Ammon's horn (tissue), 1 donor: Measurements from ENCODE around the gene NPL.
A peak's percentile ranks its signal among the peaks of the same experiment; 100 is the strongest.

Source experiments
- DNase-seq: peaks from one replicate; pipeline ENCODE4 v3.0.0-alpha.2; 2016; ENCODE audit warnings: low spot score

NPL gene

DNA sequence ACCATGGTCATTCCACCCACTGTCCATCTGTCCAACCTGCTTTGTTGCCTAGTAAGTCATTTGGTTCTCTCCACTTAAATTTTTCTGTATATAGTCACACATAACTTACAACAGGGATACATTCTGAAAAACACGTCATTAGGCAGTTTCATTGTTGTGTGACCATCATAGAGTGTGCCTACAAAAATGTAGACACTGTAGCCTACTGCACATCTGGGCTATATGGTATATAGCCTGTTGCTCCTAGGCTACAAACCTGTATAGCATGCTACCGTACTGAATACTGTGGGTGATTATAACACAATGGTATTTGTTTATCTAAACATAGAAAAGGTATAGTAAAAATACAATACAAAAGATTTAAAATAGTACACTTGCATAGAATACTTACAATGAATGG is 10.0 kb upstream of the NPL start:
- no peak for DNase-seq

DNA sequence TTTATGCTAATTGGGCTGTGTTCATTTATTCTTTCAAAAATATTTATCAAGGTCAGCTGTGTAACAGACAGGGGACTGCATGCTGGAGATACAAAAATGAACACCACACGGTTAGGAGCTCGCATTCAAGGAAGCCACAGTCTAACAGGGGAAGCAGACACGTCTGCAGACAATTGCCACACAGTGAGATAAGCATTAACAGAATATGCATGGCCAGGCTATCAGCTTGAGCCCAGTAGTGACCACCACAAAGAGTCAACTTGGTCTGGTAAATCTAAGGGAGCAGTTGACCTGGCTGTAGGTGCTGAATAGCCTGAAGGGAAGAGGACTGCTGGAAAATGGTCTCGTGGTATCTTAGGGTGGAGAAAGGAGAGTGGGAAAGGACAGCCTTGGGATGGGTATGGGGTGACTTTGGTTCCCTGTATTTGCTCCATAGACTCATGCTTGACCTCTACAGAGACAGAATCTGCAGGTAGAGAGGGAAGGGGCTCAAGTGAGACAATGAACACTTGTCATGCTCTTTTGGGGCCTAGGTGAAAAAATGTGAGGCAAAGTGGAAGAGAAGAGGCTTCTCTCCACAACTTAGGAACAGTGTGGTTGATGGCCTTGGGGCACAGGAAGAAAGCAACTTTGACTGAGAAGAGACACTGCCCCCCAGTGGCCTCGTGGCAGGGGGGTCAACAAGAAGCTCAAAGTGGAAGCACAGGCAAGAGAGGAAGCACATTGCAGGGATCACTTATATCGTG is 7.6 kb upstream of the NPL start:
- DNase-seq: peak; percentile 90

DNA sequence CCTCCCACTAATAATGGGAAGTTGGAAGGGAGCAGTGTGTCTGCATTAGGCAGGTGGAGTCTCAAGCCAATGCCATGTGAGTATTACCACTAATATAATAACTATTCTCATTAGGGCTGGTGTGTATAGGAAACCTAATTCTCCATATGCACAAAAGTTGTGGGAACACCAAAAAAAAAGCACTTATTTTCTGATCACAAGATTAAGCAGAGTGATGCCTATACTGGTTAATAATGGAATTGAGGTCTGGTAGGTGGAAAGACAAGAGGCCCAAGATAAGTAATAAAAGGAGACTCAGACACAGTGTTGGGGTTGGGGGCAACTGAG is 7.0 kb upstream of the NPL start:
- DNase-seq: no peak

DNA sequence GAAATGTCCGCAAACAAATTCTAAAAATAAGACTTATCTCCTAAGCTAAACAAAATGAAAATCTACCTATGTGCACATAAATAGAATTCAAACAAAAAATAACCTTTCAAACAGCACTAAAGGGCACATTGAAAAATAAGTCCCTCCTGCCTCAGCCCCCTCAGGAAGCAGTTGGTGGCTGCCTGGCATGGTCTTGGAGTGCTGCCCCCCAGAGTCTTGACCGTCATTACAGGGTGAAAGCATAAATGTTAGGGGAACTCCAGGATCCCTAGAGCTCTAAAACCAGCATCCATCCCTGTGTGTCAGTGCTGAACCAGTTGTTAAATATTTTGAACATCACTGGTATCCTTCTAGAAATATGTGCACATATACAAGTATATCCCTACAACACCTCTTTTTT is 6.5 kb upstream of the NPL start:
- no peak for DNase-seq

DNA sequence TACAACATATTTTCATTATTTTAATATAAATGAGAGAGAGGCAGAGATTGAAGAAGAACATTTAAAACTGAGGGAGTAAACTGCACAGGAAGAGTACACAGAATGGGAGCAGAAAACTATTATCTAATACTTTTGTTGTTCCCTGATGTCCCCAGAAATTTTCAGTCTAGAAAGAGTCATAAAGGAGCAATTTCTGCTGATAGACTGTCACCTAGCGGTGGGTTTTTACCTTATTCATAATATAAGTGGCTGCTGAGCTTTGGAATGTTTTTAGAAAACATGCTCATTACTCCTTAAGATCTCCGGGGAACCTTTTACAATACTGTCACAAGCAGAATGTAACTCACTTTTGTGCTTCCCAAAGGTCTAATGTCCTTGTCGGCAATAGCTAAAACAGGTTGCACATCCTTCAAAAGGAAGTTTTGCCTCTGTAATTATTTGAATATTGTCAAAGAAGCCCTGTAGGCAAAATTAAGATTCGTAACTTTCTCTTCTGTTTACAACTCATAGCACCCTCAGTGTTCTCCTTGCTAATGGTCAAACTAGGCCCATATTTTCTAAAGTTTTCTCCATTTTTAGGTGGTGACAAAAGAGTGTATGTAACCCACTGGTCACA is 4.9 kb upstream of the NPL start:
- peak; percentile 67 for DNase-seq

DNA sequence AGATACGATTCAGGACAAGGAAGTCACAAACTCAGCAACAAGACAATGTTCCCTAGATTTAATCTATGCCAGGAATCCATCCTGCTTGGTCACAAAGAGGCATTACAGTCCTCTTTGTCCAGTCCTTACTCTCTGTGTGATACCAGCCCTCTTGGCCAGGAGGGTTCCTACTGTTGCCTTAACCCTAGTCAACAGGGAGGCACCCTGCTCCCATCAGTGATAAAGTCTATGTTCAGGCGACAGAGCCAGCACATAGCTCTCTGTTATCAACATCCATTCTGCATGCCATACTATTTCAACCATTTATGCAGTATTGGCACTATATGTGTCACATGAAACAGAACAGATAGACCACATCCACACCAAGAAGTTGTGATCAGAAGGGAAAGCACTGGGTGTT is 4.4 kb upstream of the NPL start:
- DNase-seq: no peak

DNA sequence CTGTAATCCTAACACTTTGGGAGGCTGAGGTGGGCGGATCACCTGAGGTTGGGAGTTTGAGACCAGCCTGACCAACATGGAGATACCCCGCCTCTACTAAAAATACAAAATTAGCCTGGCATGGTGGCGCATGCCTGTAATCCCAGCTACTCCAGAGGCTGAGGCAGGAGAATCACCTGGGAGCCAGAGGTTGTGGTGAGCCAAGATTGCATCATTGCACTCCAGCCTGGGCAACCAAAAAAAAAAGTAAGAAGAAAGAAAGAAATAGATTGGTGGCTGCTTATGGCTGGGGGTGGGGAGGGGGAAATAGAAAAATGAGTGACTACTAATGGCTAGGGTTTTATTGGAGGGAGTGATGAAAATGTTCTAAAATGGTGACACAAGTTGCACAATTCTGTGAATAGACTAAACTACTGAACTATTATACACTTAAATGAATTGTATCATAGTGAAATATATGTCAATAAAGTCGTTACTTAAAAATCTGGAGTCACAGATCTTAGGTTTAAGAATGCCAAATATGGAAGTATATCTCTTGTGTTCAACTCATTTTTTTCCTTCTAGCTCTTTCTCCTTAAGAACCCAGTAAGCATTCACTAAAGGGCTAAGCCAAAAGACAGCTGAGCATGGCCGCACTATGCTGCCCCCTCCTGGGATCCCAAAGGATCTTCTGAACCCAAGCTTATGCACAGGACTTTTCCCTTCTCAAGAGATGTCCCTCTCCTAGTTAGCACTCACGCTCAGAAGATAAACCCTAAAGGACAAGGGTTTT is 3.2 kb upstream of the NPL start:
- DNase-seq: peak; percentile 86

DNA sequence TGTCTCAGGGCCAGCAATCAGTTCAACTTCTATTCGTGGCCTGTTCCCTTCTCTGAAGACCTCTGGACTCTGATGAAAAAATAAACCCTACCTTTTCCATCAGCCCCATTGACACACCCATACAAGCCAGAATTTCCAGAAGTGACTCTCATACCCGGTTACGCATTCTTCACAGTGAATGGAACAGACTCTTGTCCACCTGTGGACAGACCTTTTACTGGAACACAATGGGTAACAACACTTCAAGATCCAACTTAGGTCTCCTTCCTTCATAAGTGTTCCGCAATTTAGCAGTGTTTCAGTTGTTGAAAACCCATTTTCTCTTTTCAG is 2.6 kb upstream of the NPL start:
- DNase-seq: no peak

DNA sequence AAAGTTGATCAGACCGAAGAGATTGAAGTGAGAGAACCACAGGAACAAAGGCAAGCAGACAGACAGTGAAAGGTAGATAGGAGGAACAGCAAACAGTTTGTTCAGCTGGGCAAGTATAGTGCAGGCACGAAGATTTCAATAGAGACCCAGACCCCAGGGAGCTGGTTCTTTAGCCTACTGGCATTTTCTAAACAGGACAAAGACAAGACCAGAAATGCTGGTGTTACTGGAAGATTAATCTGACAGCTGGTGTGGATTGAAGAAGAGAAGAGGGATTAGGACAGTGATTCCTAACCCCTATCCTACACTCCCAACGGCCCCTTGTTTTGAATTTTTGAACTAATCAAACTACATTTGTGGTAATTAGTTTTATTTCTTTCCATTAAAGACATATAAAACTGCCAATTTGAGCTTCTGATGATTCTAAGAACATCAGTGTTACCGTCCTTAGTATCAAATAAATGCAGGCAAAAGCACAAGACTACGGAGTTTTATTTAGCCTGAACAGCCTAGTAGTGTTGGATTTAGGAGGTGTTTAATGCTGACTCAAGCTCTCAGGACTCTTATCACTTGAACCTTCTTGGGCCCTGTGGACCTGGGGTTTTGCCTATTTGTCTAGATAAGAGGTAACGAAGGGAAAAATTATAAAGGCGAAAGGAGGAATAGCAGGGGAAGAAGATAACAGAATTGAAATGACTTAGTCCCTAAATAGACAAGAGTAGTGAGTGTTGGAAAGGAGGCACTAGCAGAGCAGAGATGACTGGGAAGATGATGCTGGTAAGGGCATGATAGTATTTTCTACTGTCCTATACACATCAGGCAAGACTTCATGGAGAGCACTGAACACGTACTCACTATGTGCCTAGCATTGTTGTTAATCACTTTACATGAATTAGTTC is 2.0 kb downstream of the NPL start:
- no peak for DNase-seq

DNA sequence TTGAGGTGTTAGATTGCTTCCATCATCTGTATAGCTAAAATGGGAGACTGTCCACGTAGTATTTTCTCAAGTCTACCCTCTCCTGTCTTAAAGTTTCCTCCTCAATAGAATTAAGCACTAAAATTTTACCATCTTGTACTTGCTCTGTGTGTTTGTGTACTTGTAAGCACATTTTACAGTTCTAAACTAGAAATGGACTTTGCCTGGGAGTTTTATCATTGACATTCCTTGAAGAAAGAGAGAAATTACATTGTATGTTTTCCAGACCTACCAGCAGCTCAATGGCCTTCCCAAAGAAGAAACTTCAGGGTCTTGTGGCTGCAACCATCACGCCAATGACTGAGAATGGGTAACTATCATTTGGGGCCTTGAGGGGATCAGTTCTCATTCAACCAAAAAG is 4.5 kb downstream of the NPL start:
- no peak for DNase-seq

DNA sequence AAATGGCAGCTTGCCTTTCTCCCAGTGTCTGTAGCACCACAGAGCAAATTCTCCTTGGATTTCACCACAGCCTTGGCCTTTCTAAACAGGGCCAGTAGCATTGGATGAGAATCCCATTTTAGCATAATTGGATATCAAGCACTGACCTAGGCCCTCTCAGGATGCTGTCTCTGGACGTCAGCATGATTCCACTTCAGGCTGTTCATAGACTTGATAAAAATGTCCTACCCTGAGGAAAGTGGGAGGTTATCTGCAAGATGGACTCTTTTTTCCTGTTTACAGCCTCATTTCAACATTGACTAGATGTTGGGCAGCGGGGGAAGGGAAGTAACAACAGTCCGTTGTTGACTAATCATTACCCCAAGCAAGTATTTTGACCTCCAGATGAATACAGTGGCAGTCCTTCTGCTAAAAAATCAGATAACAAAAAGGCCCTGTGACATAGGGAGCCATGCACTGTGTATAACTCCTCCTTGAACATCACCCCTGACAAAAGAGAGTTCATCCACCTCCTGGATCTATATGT is 5.2 kb downstream of the NPL start:
- no peak for DNase-seq

DNA sequence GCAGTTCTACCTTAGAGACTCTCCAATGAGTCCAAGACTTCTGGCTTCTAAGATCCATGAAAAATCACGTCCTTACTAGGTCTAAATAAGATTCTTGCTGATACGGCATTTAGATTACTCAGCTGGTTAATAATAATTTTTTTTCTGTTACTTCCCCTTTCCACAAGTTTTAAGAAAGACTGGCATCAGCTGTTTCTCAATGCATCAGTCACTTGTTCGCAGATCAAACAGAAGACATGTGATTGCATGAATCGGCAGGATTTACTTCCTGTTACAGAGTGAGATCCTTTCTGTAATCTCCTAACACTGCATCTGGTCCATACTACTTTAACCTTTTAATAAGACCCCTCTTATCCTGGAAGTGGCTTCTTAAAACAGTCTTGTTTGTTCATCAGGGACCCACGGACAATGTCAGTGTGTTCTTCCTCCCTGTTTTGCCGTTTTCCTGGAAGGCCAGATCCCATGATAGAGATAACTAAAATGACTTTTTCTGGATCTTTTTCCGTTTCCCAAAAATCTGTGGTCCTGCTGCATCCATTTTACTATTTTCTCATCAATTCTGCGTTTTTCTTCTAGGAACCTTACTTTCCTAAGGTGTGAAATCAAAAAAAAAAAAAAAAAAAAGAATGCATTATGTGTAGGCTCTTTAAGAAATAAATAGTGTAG is 6.1 kb downstream of the NPL start:
- peak; percentile 64 for DNase-seq

DNA sequence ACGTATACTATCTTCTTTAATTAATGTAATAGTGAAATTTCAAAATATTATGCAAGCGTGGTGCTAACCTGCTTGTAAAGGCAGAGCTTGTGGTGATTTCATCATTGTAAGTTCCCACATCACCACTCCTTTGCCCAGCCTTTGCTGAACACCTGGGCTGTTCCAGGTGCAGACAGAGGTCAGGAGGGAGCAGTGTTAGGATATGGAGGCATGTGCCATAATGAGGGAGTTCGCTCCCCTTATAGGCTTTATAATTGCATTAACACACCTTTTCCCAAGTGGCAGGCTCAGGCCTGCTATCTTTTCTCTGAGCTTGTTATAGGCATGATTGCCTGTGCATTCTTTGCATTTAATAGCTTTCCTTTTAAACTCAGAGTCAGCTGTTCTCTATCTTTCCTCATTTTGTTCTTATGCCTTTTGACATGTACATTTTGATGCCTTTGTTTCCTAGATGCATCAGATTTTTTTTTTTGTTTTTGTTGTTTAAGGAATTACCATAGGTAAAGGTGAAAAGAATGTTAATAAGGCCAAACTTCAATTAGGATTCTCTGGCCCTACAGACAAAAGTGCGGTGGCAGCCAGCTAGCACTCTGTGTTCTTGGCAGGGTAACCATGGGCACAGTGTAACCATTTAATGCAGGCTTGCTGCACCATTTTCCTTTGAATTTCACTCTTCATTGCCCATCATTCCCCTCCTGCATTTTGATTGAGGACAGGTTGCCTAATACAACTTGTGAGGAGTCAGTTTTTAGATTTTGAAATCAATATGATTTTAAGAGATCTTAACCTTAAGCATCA is 12.6 kb downstream of the NPL start:
- DNase-seq: peak; percentile 76

DNA sequence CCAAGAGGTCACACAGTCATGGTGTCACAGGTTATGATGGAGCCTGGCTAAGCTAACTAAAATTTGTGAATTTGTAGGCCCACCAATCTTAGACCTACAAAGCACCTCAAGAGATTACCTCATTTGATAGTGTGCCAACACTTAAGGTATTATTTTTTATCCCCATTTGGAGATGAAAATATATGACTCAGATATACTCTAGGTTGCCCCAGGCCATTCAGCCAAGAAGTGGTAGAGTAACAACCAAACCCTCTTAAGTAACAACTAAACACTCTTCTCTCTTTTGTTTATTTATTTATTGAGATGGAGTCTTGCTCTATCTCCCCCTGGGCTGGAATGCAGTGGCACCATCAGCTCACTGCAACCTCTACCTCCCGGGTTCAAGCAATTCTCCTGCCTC is 14.3 kb downstream of the NPL start:
- no peak for DNase-seq

DNA sequence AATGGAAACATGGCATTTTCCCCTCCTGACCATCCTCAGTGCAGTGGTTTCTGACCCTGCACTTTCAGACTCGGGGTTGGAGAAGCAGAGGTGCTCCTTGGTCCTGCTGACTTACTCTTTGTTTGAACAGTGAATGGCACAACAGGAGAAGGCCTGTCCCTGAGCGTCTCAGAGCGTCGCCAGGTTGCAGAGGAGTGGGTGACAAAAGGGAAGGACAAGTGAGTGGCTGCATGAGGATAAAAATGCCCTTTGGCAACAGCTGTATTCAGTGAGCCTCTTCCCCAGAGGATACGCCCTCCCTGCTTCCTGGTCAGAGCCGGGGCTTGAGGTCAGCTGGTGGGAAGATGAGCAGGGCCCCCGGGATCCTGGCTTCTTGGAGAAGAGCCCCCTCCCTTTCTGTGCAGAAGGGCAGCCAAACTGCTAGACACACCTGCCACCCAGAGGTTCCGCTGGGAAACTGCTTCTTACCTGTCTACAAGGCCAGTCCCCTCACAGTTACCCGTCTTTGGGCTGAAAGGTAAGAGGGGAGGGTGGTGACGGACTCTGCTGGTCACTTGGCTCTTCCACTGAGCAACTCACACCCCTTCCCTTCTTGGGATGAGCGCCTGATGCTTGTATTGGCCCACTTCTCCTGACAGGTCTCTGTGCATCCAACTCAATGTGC is 16.6 kb downstream of the NPL start:
- DNase-seq: no peak

DNA sequence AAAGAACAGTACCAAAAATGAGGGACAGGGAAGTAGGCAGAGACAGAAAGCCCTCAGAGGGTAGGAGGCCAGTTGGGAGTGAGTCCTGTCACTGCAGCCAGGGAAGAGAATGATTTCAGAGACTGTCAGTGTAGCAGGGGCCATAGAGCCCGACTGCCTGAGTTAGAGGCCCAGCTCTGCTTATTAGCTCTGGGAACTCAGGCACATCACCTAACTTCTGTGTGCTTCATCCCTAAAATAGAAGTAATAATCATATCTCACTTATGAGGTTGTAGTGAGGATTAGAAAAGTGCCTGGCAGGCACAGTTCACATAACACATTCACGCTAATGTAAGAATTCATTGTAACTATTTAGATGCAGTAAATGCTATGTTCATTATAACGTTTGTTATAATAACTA is 18.3 kb downstream of the NPL start:
- no peak for DNase-seq

DNA sequence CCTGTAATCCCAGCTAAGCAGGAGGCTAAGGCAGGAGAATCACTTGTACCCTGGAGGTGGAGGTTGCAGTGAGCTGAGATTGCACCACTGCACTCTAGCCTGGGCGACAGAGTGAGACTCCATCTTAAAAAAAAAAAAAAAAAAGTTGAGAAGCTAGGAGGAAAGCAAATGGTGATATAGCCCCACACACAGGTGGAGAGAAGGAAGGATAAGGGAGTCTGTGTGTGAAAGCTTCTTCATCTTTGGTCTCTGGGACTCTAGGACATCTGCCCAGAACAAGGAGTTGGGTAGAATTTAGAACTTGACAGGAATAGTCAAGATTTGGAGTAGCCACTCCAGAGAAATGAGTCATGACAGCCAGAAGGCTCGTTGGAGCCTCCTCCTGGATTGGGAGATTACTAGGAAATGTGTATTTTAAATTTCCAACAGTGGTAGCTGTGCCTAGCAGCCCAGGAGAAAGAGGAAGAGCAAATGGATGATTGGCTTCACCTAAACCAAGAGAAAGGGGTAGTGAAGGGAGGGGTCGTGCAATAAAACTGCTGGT is 19.9 kb downstream of the NPL start:
- no peak for DNase-seq

DNA sequence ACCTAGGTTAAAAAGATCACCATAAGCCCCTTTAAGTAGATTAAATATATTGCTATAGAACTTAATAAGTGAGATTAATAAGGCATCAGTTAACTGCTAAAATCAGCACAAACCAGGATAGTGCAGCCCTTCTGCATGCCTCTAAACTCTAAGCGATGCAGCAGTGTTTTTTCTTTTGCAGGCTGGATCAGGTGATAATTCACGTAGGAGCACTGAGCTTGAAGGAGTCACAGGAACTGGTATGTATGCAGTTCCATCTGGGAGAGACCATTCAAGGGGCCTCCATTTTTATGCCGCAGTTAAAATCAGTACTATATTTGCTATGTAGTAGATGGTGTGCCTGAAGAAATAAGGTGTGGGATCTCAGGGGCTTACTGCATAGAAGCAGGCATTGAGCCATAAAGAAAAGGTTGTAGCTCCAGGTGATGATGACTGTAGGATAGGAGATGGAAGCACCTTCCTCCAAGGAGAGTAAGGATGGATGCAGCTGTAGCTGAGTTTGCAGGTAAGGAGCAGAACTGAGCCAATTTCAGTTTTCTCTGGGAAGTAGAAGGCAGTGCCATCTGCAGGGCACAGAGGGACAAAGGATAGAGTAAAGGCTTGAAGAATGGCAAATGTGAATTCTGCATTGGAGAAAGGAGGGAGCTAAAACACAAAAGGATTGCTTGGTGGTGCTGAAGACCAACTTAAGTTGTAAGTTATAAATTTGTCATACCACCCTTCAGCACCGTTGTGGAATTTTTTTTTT is 22.6 kb downstream of the NPL start:
- no peak for DNase-seq

DNA sequence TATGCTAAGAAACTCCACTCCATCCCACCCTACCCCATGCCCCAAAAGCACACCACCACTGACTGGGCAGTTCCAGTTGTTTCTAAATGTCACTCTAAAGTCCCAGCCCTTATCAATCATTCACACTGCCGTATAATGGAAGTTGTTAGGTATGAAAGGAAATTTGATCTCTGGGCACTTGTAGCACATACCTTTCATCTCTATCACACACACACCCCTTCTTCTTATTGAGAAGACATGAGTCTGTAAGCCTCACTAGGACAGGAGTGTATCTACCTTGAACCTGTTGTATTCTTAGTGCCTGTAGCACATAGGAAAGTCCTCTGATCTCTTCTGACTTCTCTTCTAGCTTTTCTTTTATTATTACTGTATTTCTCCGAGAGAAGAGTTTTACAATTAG is 27.3 kb downstream of the NPL start:
- no peak for DNase-seq
